Peyer's patch (tissue), 4 donors: Measurements from ENCODE around the gene TMEM109. TPM values are rescaled to one million over a fixed set of nuclear protein-coding genes. Genes with fewer than 3 reads are reported as not detected.

Experiments used
- DNase-seq, 3 donors: peaks; one replicate each; pipeline ENCODE4 v3.0.0-alpha.2; 2017 to 2019
- H3K27ac ChIP-seq, 4 donors: fragments of 200-600 bp; sonication (generic); one replicate each; pipeline ENCODE4 v1.5.1; 2016 to 2019
- H3K27me3 ChIP-seq, 2 donors: fragments of 200-600 bp; sonication (generic); one replicate each; pipeline ENCODE4 v1.5.1; 2019
- H3K36me3 ChIP-seq, 3 donors: fragments of 200-600 bp; sonication (generic); one replicate each; pipeline ENCODE4 v1.5.1; 2016 to 2019
- H3K4me1 ChIP-seq, 4 donors: fragments of 200-600 bp; sonication (generic); one replicate each; pipeline ENCODE4 v1.5.1; 2016 to 2019
- H3K4me3 ChIP-seq, 4 donors: fragments of 200-600 bp; sonication (generic); 1 replicate in 3 of 4; 2 replicates in 1 of 4; pipeline ENCODE4 v1.5.1; 2016 to 2019; ENCODE audit warnings: mild to moderate bottlenecking in 1 of 4
- H3K9me3 ChIP-seq, 4 donors: fragments of 200-600 bp; sonication (generic); one replicate each; pipeline ENCODE4 v1.5.1; 2016 to 2019; ENCODE audit warnings: mild to moderate bottlenecking in 1 of 4
- POLR2A ChIP-seq, 2 donors: fragments of 450-650 bp; IDR thresholded peaks; one replicate each; pipeline ENCODE4 v1.5.1; 2017; ENCODE audit warnings: antibody characterized with exemption in 2 of 2, mild to moderate bottlenecking in 2 of 2, moderate library complexity in 2 of 2
- total RNA-seq, 4 donors: library from RNA; depleted of rRNA; stranded (reverse); fragments of >200 nt; gene quantifications; one replicate each; pipeline ENCODE4 v1.1.0, GENCODE V29; 2016
- TF ChIP-seq, protein P1 (sequence below), 6 experiments: fragments of 450-650 bp in 4 of 6; fragments of 200-600 bp in 2 of 6; sonication (generic) in 1 of 6; IDR thresholded peaks; one replicate each; pipeline ENCODE4 v1.5.1; 2017 to 2019; ENCODE audit warnings: antibody characterized with exemption in 6 of 6, mild to moderate bottlenecking in 3 of 6, moderate library complexity in 1 of 6

Gene TMEM109
- total RNA-seq, 4 donors from 2014 or later, result 26.3 to 40.5 (median 36.6) TPM

DNA sequence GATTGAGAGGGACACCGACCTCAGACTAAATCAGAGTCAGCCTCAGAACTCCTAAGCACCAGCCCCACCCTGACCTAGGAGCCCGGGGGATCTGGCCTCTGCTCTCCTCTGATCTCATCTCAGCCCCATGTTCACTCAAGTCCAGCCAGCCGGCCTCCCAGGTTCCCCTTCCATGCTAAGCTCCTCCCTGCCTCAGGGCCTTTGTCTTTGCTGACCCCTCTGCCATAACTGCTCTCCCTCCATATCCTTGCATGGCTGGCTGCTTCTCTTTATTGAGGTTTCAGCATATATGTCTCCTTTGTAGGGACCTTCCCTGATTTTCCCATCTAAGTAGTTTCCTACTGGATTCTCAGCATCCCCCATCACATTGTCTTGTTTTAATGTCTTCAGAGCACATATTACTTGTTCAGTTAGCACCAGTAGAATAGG is 38.8 kb downstream of the TMEM109 start:
- Histone ChIP-seq H3K36me3 (no peaks in the 10 kb centered on the region), H3K4me1 (peaks cover 0 to 5% (median 2%) of the 10 kb centered on the region in 4 donors), H3K4me3 (peak overlapping the region; percentile 42 to 61 (median 58)), H3K27me3 (no peaks in the 10 kb centered on the region), H3K9me3 (no peaks in the 10 kb centered on the region), H3K27ac (peak overlapping the region; percentile 78 to 92 (median 84))
- no peak for DNase-seq
- TF ChIP-seq, protein P1, sequence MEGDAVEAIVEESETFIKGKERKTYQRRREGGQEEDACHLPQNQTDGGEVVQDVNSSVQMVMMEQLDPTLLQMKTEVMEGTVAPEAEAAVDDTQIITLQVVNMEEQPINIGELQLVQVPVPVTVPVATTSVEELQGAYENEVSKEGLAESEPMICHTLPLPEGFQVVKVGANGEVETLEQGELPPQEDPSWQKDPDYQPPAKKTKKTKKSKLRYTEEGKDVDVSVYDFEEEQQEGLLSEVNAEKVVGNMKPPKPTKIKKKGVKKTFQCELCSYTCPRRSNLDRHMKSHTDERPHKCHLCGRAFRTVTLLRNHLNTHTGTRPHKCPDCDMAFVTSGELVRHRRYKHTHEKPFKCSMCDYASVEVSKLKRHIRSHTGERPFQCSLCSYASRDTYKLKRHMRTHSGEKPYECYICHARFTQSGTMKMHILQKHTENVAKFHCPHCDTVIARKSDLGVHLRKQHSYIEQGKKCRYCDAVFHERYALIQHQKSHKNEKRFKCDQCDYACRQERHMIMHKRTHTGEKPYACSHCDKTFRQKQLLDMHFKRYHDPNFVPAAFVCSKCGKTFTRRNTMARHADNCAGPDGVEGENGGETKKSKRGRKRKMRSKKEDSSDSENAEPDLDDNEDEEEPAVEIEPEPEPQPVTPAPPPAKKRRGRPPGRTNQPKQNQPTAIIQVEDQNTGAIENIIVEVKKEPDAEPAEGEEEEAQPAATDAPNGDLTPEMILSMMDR (IDR thresholded peaks at IDR 0.05), result no peak
- no peak for TF ChIP-seq POLR2A (IDR thresholded peaks at IDR 0.05)

DNA sequence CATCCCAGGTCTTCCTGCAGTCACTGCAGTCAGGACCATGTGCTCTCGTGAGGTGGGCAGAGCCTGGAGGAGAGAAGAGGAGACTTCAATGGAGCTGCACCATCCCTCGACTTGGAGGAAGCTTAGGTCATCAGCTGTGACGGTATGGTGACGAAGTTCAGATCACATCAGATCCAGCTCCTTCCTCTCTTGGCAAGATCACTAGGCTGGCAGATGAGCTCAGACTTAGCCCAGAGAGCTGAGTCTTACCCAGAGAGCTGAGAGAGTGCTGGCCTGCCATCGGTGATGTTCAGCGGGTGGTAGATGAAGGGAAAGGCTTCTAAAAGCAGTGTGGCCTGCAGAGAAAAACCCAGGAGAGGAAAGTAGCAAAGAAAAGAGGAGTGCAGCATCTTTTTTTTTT is 39.8 kb downstream of the TMEM109 start:
- H3K4me1 ChIP-seq, result peaks cover 0 to 5% (median 2%) of the 10 kb centered on the region in 4 donors
- H3K4me3 ChIP-seq, result no peak overlapping the region
- DNase-seq, result peak in 1 of 3 donors; percentile 49
- H3K27me3 ChIP-seq, result no peaks in the 10 kb centered on the region
- no peak for TF ChIP-seq POLR2A (IDR thresholded peaks at IDR 0.05)
- TF ChIP-seq, protein P1 (IDR thresholded peaks at IDR 0.05), result no peak
- peak overlapping the region in 1 of 4 donors; percentile 42 for H3K27ac ChIP-seq
- H3K9me3 ChIP-seq, result no peaks in the 10 kb centered on the region
- no peaks in the 10 kb centered on the region for H3K36me3 ChIP-seq

DNA sequence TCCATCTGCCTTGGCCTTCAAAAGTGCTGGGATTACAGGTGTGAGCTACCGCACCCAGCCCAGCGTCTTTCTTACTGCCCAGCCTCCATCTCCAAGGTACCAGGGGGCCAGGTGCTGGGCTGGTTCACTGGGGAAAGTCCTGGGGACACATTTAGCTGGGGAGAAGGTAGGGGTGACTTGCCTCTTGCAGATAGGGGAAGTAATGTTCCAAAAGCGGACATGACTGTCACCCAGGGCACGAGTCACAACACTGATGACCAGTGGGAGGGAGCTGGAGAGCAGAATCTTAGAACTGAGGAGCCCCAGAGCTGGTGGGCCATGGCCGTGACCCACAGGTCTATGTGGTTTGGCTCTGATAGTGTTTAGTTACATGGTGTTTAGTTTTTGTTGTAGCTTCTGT is 40.5 kb downstream of the TMEM109 start:
- H3K4me1 ChIP-seq, result peaks cover 0 to 5% (median 2%) of the 10 kb centered on the region in 4 donors
- no peak overlapping the region for H3K4me3 ChIP-seq
- no peak overlapping the region for H3K27ac ChIP-seq
- peak in 1 of 3 donors; percentile 61 for DNase-seq
- H3K9me3 ChIP-seq, result no peaks in the 10 kb centered on the region
- TF ChIP-seq POLR2A (IDR thresholded peaks at IDR 0.05), result no peak
- TF ChIP-seq, protein P1 (IDR thresholded peaks at IDR 0.05), result no peak
- no peaks in the 10 kb centered on the region for H3K36me3 ChIP-seq
- H3K27me3 ChIP-seq, result no peaks in the 10 kb centered on the region

DNA sequence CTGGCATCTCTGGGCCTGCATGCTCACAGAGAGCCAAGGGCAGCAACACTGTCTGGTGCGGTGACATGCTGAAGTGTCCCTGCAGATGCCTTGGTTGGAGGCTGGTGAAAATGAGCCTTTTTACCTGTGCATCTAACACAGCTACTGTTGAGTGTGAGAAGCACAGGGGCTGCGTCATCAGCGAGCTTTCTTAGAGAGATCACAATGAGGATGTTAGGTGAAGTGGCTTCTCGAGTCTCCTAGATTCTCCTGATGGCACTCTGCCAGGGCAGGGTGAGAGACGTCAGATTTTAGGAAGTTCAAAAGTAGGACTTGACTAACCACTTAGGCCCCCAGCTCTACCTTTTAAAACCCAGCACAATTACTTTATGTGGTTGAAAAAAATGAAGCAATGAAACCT is 41.6 kb downstream of the TMEM109 start:
- no peaks in the 10 kb centered on the region for H3K36me3 ChIP-seq
- H3K27ac ChIP-seq, result no peak overlapping the region
- TF ChIP-seq, protein P1 (IDR thresholded peaks at IDR 0.05), result no peak
- TF ChIP-seq POLR2A (IDR thresholded peaks at IDR 0.05), result no peak
- no peaks in the 10 kb centered on the region for H3K27me3 ChIP-seq
- no peaks in the 10 kb centered on the region for H3K9me3 ChIP-seq
- H3K4me1 ChIP-seq, result peaks cover 0 to 5% (median 2%) of the 10 kb centered on the region in 4 donors
- H3K4me3 ChIP-seq, result no peak overlapping the region
- DNase-seq, result peak in 1 of 3 donors; percentile 46

DNA sequence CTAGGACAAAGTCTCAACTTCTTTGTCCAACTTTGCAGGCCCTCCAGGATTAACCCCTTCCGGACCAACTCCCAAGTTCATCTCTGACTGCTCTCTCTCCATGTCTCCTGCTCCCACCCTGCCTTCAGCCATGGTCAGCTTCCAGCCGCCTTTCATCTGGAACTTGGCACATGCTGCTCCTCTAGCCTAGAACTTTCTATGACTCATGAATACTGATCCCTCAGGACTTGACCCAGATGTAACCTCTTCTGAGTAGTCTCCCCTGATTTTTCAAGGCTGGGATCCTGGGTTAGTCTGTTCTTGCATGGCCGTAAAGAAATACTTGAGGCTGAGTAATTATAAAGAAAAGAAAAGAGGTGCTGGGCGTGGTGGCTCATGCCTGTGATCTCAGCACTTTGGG is 43.2 kb downstream of the TMEM109 start:
- DNase-seq, result peak in 1 of 3 donors; percentile 9
- Histone ChIP-seq H3K4me3 (no peak overlapping the region), H3K27ac (no peak overlapping the region), H3K27me3 (no peaks in the 10 kb centered on the region), H3K36me3 (no peaks in the 10 kb centered on the region), H3K9me3 (no peaks in the 10 kb centered on the region), H3K4me1 (peaks cover 0 to 3% (median 0%) of the 10 kb centered on the region in 4 donors)
- TF ChIP-seq, protein P1 (IDR thresholded peaks at IDR 0.05), result no peak

DNA sequence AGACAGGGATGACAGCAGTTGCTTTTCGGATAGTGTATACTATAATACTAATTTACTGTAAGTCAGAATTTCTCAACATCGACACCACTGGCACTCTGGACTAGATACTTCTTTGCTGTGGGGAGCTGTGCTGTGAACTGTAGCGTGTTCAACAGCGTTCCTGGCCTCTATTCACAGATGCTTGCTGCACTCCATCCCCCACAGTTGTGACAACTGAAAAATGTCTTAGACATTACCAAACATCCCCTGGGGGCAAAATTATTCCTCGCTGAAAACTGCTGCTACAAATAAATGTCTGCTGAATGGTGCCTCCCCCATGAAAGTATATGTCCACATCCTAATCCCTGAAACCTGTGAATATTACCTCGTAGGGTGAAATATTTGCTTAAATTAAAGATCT is 45.5 kb downstream of the TMEM109 start:
- Histone ChIP-seq H3K27me3 (no peaks in the 10 kb centered on the region), H3K4me3 (no peak overlapping the region), H3K4me1 (no peaks in the 10 kb centered on the region), H3K9me3 (no peaks in the 10 kb centered on the region), H3K36me3 (no peaks in the 10 kb centered on the region), H3K27ac (no peak overlapping the region)
- TF ChIP-seq, protein P1 (IDR thresholded peaks at IDR 0.05), result no peak
- no peak for TF ChIP-seq POLR2A (IDR thresholded peaks at IDR 0.05)
- DNase-seq, result peak in 1 of 3 donors; percentile 3
